Tongue (tissue), 1 donor: ENCODE data around the gene TUBG1. TPM values are rescaled to one million over a fixed set of nuclear protein-coding genes. Genes with fewer than 3 reads are reported as not detected.

Source experiments
- total RNA-seq: library from RNA; depleted of rRNA; stranded (reverse); fragments of >200 nt; gene quantifications from one replicate; pipeline ENCODE4 v1.2.3, GENCODE V29; 2014

TUBG1 gene
- total RNA-seq, 1 donor from 2014 or later = 21.1 TPM

Other genes with a start within 250 kb of the TUBG1 start
- gene STAT3, start 221.2 kb upstream of the TUBG1 start, total RNA-seq = 158 TPM
- gene CAVIN1, start 186.4 kb upstream of the TUBG1 start, total RNA-seq = 336 TPM
- 69.5 TPM for gene ATP6V0A1, start 150.8 kb upstream of the TUBG1 start, total RNA-seq
- gene NAGLU, start 73.4 kb upstream of the TUBG1 start, total RNA-seq = 31.9 TPM
- 0.21 TPM for gene HSD17B1, start 56.8 kb upstream of the TUBG1 start, total RNA-seq
- gene COASY, start 47.5 kb upstream of the TUBG1 start, total RNA-seq = 20.4 TPM
- 30.2 TPM for gene MLX, start 42.6 kb upstream of the TUBG1 start, total RNA-seq
- 3.0 TPM for gene PSMC3IP, start 32.0 kb upstream of the TUBG1 start, total RNA-seq
- 52.6 TPM for gene RETREG3, start 309 bp upstream of the TUBG1 start, total RNA-seq
- 6.2 TPM for gene TUBG2, start 49.6 kb downstream of the TUBG1 start, total RNA-seq
- gene PLEKHH3, start 67.3 kb downstream of the TUBG1 start, total RNA-seq = 38.9 TPM
- gene CCR10, start 72.2 kb downstream of the TUBG1 start, total RNA-seq = 1.5 TPM
- gene CNTNAP1, start 72.8 kb downstream of the TUBG1 start, total RNA-seq = 14.7 TPM
- gene EZH1, start 135.4 kb downstream of the TUBG1 start, total RNA-seq = 35.6 TPM
- gene RAMP2, start 151.5 kb downstream of the TUBG1 start, total RNA-seq = 11.9 TPM
- 40.3 TPM for gene VPS25, start 163.8 kb downstream of the TUBG1 start, total RNA-seq
- not detected for gene WNK4, start 170.9 kb downstream of the TUBG1 start, total RNA-seq
- gene COA3, start 189.0 kb downstream of the TUBG1 start, total RNA-seq = 50.7 TPM
- not detected for gene CNTD1, start 189.2 kb downstream of the TUBG1 start, total RNA-seq
- 68.7 TPM for gene BECN1, start 214.6 kb downstream of the TUBG1 start, total RNA-seq
- 48.5 TPM for gene PSME3, start 223.7 kb downstream of the TUBG1 start, total RNA-seq
- 1.4 TPM for gene AOC2, start 234.9 kb downstream of the TUBG1 start, total RNA-seq
- gene AOC3, start 241.5 kb downstream of the TUBG1 start, total RNA-seq = 23.0 TPM